T-cell (primary cell): ENCODE results near the gene SMYD1. TPM values are rescaled to one million over a fixed set of nuclear protein-coding genes. Genes with fewer than 3 reads are reported as not detected.

Experiments used
- ATAC-seq, 4 experiments: fragments of 200-7000 bp in 3 of 4; fragments of 150-1000 bp in 1 of 4; cut with Tn5 transposase; replicated peaks in 1 of 4; 1 replicate in 3 of 4; 2 replicates in 1 of 4; pipeline ENCODE4 v1.10.0; 2021; ENCODE audit warnings: moderate library complexity in 3 of 4, mild to moderate bottlenecking in 2 of 4, moderate number of reproducible peaks in 1 of 4
- CTCF ChIA-PET, 2 donors: fragments of 300-600 bp; sonication (Branson Sonifier 250); formaldehyde crosslinking; loops; one replicate each; lab custom pipeline; 2022; ENCODE audit warnings: antibody characterized with exemption in 2 of 2; lab: Charles Lee
- POLR2A ChIA-PET, 2 donors: fragments of 300-600 bp; sonication (Branson Sonifier 250); formaldehyde crosslinking; loops; one replicate each; lab custom pipeline; 2022; ENCODE audit warnings: antibody characterized with exemption in 2 of 2; lab: Charles Lee
- DNase-seq, 35 experiments: peaks; one replicate each; pipeline versions ENCODE4 v3.0.0 to v3.0.0-alpha.2; 2013 to 2023
- H3K27ac ChIP-seq: one replicate; pipeline ENCODE4 v1.5.1; 2013; ENCODE audit warnings: low read length
- H3K27me3 ChIP-seq, 2 experiments: replicated peaks in 1 of 2; 1 replicate in 1 of 2; 2 replicates in 1 of 2; pipeline versions ENCODE4 v1.6.1 to v1.7.0; 2013; ENCODE audit warnings: low read length in 1 of 2, mixed read lengths in 1 of 2; ENCODE audit not compliant: control insufficient read depth in 2 of 2, insufficient read depth in 2 of 2; ENCODE audit errors: extremely low read depth in 1 of 2
- H3K36me3 ChIP-seq, 2 donors: 1 replicate in 1 of 2; 2 replicates in 1 of 2; pipeline versions ENCODE4 v1.6.1 to v1.7.0; 2013; ENCODE audit warnings: low read length in 1 of 2; ENCODE audit not compliant: control insufficient read depth in 2 of 2, insufficient read depth in 1 of 2; ENCODE audit errors: extremely low read depth in 1 of 2
- H3K4me1 ChIP-seq, 2 experiments: 1 replicate in 1 of 2; 2 replicates in 1 of 2; pipeline versions ENCODE4 v1.6.1 to v1.7.0; 2013; ENCODE audit warnings: low read length in 2 of 2, mixed read lengths in 1 of 2; ENCODE audit not compliant: insufficient read depth in 2 of 2, control insufficient read depth in 1 of 2; ENCODE audit errors: extremely low read depth in 1 of 2
- H3K4me3 ChIP-seq, 2 donors: 1 replicate in 1 of 2; 2 replicates in 1 of 2; pipeline versions ENCODE4 v1.5.1 to v1.7.0; 2013; ENCODE audit warnings: mild to moderate bottlenecking in 2 of 2, low read length in 1 of 2, moderate library complexity in 1 of 2; ENCODE audit not compliant: control insufficient read depth in 1 of 2; ENCODE audit errors: extremely low read depth in 1 of 2
- H3K9me3 ChIP-seq: 2 replicates; pipeline ENCODE4 v1.7.0; 2013
- H3K27ac Mint-ChIP-seq, 2 donors: one replicate each; pipeline ENCODE4 v1.8.0; 2020 to 2021; ENCODE audit warnings: mild to moderate bottlenecking in 2 of 2, mixed read lengths in 2 of 2
- H3K27me3 Mint-ChIP-seq, 2 donors: one replicate each; pipeline ENCODE4 v1.8.0; 2021 to 2022; ENCODE audit warnings: mixed read lengths in 2 of 2
- H3K36me3 Mint-ChIP-seq: one replicate; pipeline ENCODE4 v1.8.0; 2021; ENCODE audit warnings: mixed read lengths
- H3K4me1 Mint-ChIP-seq, 3 donors: one replicate each; pipeline ENCODE4 v1.8.0; 2020 to 2022; ENCODE audit warnings: mixed read lengths in 3 of 3, mild to moderate bottlenecking in 1 of 3
- H3K4me3 Mint-ChIP-seq, 3 donors: one replicate each; pipeline ENCODE4 v1.8.0; 2020 to 2022; ENCODE audit warnings: mild to moderate bottlenecking in 3 of 3, mixed read lengths in 3 of 3, moderate library complexity in 3 of 3
- H3K9me3 Mint-ChIP-seq, 3 donors: one replicate each; pipeline ENCODE4 v1.8.0; 2020 to 2022; ENCODE audit warnings: mixed read lengths in 3 of 3
- WGBS: methylation state at CpG from one replicate; pipeline ENCODE4 v1.1.5; 2013; ENCODE audit warnings: missing lambda C conversion rate; ENCODE audit not compliant: insufficient coverage; 5-methylcytosine and 5-hydroxymethylcytosine counted together
- total RNA-seq, 35 experiments: library from RNA in 6 of 35; stranded (reverse) in 6 of 35; fragments of 120-200 nt in 1 of 35; gene quantifications; one replicate each; pipeline versions ENCODE4 v1.2.1 to v1.2.4 and lab custom pipeline; 2013 to 2026

The SMYD1 gene
- total RNA-seq, 5 donors from 2014 or later (not counting 1 experiment from before 2014, with no cell fraction given) = not detected

DNA sequence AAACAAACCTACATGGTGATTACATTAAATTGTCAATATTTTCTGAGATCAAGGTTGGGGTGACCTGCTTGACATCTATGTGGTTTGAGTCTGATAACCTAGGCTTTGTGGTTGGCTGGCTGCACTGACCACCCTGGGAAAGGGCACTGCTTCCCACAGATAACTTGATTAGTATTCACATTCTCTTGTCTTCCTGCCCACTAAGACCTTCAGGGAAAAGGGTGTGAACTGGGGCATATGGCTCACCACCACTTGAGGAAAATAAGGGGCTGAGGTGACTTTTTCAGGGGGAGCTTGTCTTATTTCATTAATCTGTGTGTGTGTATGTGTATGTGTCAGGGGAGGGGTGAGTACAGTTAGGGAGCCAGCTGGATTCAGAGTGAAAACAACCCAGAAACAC, 1.5 kb downstream of the SMYD1 start:
- Histone ChIP-seq H3K4me1 (no peaks in the 10 kb centered on the region), H3K9me3 (no peaks in the 10 kb centered on the region), H3K4me3 (no peak overlapping the region), H3K27ac (no peak overlapping the region), H3K36me3 (no peaks in the 10 kb centered on the region), H3K27me3 (peaks cover 0 to 2% of the 10 kb centered on the region in 2 experiments)
- Mint-ChIP-seq H3K4me1 (no peaks in the 10 kb centered on the region), H3K36me3 (no peaks in the 10 kb centered on the region), H3K9me3 (no peaks in the 10 kb centered on the region), H3K4me3 (no peak overlapping the region), H3K27me3 (no peaks in the 10 kb centered on the region), H3K27ac (no peak overlapping the region)
- no peak for DNase-seq
- no peak for ATAC-seq
- ChIA-PET CTCF (interaction anchor here (0.6 to 0.9 kb wide), 3 partner anchors 9 to 1283 kb away, joined by 3 to 6 read pairs (median 3); no protein-coding TSS in a partner anchor), POLR2A (no interaction called here)

- no peaks in the 10 kb centered on the region for H3K9me3 ChIP-seq
- no peaks in the 10 kb centered on the region for H3K4me1 Mint-ChIP-seq
These were observed 2.4 kb downstream of the SMYD1 start for GRCh38 chr2:88070055-88070454.

DNA sequence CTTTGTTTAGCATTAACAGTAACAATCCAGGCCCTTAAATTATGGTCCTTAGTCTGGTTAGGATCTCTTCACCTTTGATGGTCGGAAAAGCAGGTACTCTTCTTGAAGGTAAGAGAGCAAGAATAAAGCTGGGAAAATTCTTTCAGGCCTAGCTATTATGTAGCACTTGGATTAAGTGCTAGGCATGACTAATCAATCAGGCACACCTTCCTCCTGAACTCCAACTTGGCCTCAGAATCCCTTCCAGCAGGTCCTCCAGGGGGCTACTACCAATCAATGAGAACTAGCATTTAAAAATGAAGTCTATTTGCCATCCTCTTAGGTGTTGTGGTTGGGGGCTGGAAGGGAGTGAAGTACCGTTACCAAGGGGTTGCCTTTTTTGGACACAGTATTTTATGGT, 3.7 kb downstream of the SMYD1 start:
- Histone ChIP-seq H3K4me3 (no peak overlapping the region), H3K27me3 (peaks cover 0 to 2% of the 10 kb centered on the region in 2 experiments), H3K27ac (no peak overlapping the region), H3K36me3 (no peaks in the 10 kb centered on the region), H3K9me3 (no peaks in the 10 kb centered on the region), H3K4me1 (no peaks in the 10 kb centered on the region)
- Mint-ChIP-seq H3K9me3 (no peaks in the 10 kb centered on the region), H3K27me3 (no peaks in the 10 kb centered on the region), H3K36me3 (no peaks in the 10 kb centered on the region), H3K4me1 (no peaks in the 10 kb centered on the region), H3K27ac (no peak overlapping the region), H3K4me3 (no peak overlapping the region)
- ATAC-seq (no peak), DNase-seq (no peak)
- ChIA-PET POLR2A (no interaction called here), CTCF (interaction anchor here in 1 of 2 donors (0.9 kb wide), 1 partner anchor 11 kb away, joined by 4 read pairs; no protein-coding TSS in a partner anchor)
- WGBS = no CpG with 5 or more reads among the region's 2 CpGs

More at GRCh38 chr2:88070055-88070454, 2.4 kb downstream of the SMYD1 start:
- H3K4me1 ChIP-seq = no peaks in the 10 kb centered on the region
- Mint-ChIP-seq H3K9me3 (no peaks in the 10 kb centered on the region), H3K36me3 (no peaks in the 10 kb centered on the region), H3K27ac (no peak overlapping the region), H3K27me3 (no peaks in the 10 kb centered on the region), H3K4me3 (no peak overlapping the region)
- H3K27ac ChIP-seq = no peak overlapping the region
- ChIA-PET CTCF (no interaction called here), POLR2A (no interaction called here)
- no peak overlapping the region for H3K4me3 ChIP-seq
- no peaks in the 10 kb centered on the region for H3K36me3 ChIP-seq
- DNase-seq = no peak
- WGBS = no CpG with 5 or more reads among the region's 1 CpG
- H3K27me3 ChIP-seq = peaks cover 0 to 2% of the 10 kb centered on the region in 2 experiments
- no peak for ATAC-seq

- Mint-ChIP-seq H3K36me3 (no peaks in the 10 kb centered on the region), H3K27me3 (no peaks in the 10 kb centered on the region), H3K9me3 (no peaks in the 10 kb centered on the region), H3K4me1 (no peaks in the 10 kb centered on the region), H3K27ac (no peak overlapping the region), H3K4me3 (no peak overlapping the region)
- ChIA-PET CTCF (no interaction called here), POLR2A (no interaction called here)
- no peaks in the 10 kb centered on the region for H3K4me1 ChIP-seq
- no peaks in the 10 kb centered on the region for H3K27me3 ChIP-seq
- no peak for ATAC-seq
- H3K27ac ChIP-seq = no peak overlapping the region
- H3K9me3 ChIP-seq = no peaks in the 10 kb centered on the region
- H3K4me3 ChIP-seq = no peak overlapping the region
- DNase-seq = no peak
- H3K36me3 ChIP-seq = no peaks in the 10 kb centered on the region
These were observed 6.5 kb downstream of the SMYD1 start for GRCh38 chr2:88074150-88074549.

DNA sequence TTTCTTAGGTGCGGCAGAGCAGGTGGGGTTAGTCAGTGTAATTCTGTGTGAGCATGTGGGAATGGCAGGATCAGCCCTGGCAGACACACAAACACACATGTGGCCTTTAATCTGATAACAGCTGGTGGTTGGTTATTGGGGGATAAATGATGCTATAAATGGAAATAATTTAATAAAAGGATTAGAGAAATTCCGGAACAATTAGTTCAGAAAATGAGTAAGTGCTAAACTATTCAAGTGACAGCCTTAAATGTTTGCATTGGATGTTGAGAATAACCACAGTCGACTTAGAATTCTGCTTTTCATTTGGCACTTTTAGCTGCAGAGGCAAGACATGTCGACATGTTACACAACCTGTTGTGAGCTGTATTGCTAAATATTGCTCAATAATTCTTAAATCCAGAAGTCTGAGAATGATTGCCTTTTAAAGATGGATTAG, 7.2 kb downstream of the SMYD1 start:
- Mint-ChIP-seq H3K4me3 (no peak overlapping the region), H3K27me3 (no peaks in the 10 kb centered on the region), H3K4me1 (no peaks in the 10 kb centered on the region), H3K36me3 (no peaks in the 10 kb centered on the region), H3K27ac (no peak overlapping the region), H3K9me3 (no peaks in the 10 kb centered on the region)
- ChIA-PET POLR2A (no interaction called here), CTCF (interaction anchor here in 1 of 2 donors (1.5 kb wide), 1 partner anchor 15 kb away, joined by 3 read pairs; no protein-coding TSS in a partner anchor)
- DNase-seq (no peak), ATAC-seq (no peak)
- Histone ChIP-seq H3K36me3 (no peaks in the 10 kb centered on the region), H3K4me1 (no peaks in the 10 kb centered on the region), H3K27ac (no peak overlapping the region), H3K27me3 (no peaks in the 10 kb centered on the region), H3K4me3 (no peak overlapping the region), H3K9me3 (no peaks in the 10 kb centered on the region)
- WGBS = no CpG with 5 or more reads among the region's 4 CpGs

DNA sequence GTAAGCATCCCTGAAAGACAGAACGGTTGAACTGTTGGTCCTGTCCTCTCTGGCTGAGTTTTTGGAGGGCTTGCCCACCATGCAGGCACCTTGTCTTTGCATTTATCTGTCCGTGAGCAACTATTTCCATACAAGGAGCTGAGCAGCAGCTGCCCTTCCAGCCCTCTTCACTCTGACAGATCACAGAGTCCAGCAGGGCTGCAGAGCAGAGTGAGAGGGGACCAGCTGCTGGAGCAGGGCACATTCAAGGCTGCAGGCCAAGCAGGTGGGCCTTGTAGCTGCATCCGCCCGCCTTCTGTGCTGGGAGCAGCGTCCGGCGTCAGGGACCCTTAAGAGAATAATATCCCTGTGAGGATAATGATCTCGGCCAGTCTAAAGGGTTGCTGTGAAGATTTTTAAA, 9.5 kb downstream of the SMYD1 start:
- H3K4me1 ChIP-seq = no peaks in the 10 kb centered on the region
- H3K27ac ChIP-seq = no peak overlapping the region
- WGBS = 75% methylated on average over 4 of the region's 8 CpGs
- H3K36me3 ChIP-seq = no peaks in the 10 kb centered on the region
- no peak for DNase-seq
- H3K4me3 ChIP-seq = no peak overlapping the region
- no peaks in the 10 kb centered on the region for H3K27me3 ChIP-seq
- Mint-ChIP-seq H3K9me3 (no peaks in the 10 kb centered on the region), H3K4me1 (no peaks in the 10 kb centered on the region), H3K27me3 (peaks cover 0 to 3% of the 10 kb centered on the region in 2 donors), H3K4me3 (no peak overlapping the region), H3K27ac (no peak overlapping the region), H3K36me3 (no peaks in the 10 kb centered on the region)
- H3K9me3 ChIP-seq = no peaks in the 10 kb centered on the region
- CTCF ChIA-PET = interaction anchor here in 1 of 2 donors (1.2 kb wide), 1 partner anchor 114 kb away, joined by 3 read pairs; no protein-coding TSS in a partner anchor
- no peak for ATAC-seq
- POLR2A ChIA-PET = no interaction called here
